DOHH2 (cell line): ENCODE results near the gene LY6G5B.

ENCODE experiments used
- H3F3A ChIP-seq: fragments of 200-600 bp; sonication (generic), shearing (Covaris generic); 2 replicates; pipeline ENCODE4 v1.6.0; 2016; ENCODE audit warnings: antibody characterized with exemption, mild to moderate bottlenecking; ENCODE audit not compliant: control insufficient read depth, insufficient read depth
- H3K27ac ChIP-seq: fragments of 200-600 bp; sonication (generic); 2 replicates; pipeline ENCODE4 v1.5.1; 2014; ENCODE audit warnings: low read depth, mild to moderate bottlenecking, low read length, moderate library complexity
- H3K27me3 ChIP-seq: fragments of 200-600 bp; sonication (generic); 2 replicates; pipeline ENCODE4 v1.6.1; 2014; ENCODE audit warnings: mild to moderate bottlenecking, low read length, mixed read lengths; ENCODE audit not compliant: control insufficient read depth
- H3K36me3 ChIP-seq: fragments of 200-600 bp; sonication (generic); 2 replicates; pipeline ENCODE4 v1.6.1; 2014; ENCODE audit warnings: mild to moderate bottlenecking, low read length, moderate library complexity, mixed read lengths; ENCODE audit not compliant: control insufficient read depth
- H3K4me1 ChIP-seq: fragments of 200-600 bp; sonication (generic); 2 replicates; pipeline ENCODE4 v1.6.1; 2014; ENCODE audit warnings: mild to moderate bottlenecking, low read length, mixed read lengths; ENCODE audit not compliant: control insufficient read depth
- H3K4me2 ChIP-seq: fragments of 200-600 bp; sonication (generic); 2 replicates; pipeline ENCODE4 v1.6.0; 2014; ENCODE audit warnings: mild to moderate bottlenecking, low read length, moderate library complexity
- H3K4me3 ChIP-seq: fragments of 200-600 bp; sonication (generic); 2 replicates; pipeline ENCODE4 v1.5.1; 2014; ENCODE audit warnings: mild to moderate bottlenecking, low read length, mixed read lengths
- H3K79me2 ChIP-seq: fragments of 200-600 bp; sonication (generic); 2 replicates; pipeline ENCODE4 v1.6.1; 2014; ENCODE audit warnings: mild to moderate bottlenecking, low read length, mixed read lengths; ENCODE audit not compliant: control insufficient read depth
- H3K9me2 ChIP-seq: fragments of 200-600 bp; sonication (generic); replicated peaks from 2 replicates; pipeline ENCODE4 v1.6.1; 2014; ENCODE audit warnings: mild to moderate bottlenecking, low read length, mixed read lengths; ENCODE audit not compliant: control insufficient read depth
- H3K9me3 ChIP-seq: fragments of 200-600 bp; sonication (generic); 2 replicates; pipeline ENCODE4 v1.6.1; 2014; ENCODE audit warnings: antibody characterized with exemption, low read length, mixed read lengths; ENCODE audit not compliant: control insufficient read depth, insufficient read depth
- H4K20me1 ChIP-seq: fragments of 200-600 bp; sonication (generic); 2 replicates; pipeline ENCODE4 v1.6.0; 2014; ENCODE audit warnings: low read depth, mild to moderate bottlenecking, antibody characterized with exemption, low read length, moderate library complexity; ENCODE audit not compliant: control insufficient read depth, insufficient read depth
- CTCF ChIP-seq: fragments of 200-600 bp; sonication (generic); IDR thresholded peaks from one replicate; pipeline ENCODE4 v1.5.1; 2014; ENCODE audit warnings: antibody characterized with exemption, mild to moderate bottlenecking, low read depth, low read length; ENCODE audit not compliant: poor library complexity, severe bottlenecking
- EZH2phosphoT487 ChIP-seq: fragments of 200-600 bp; sonication (generic); IDR thresholded peaks from 2 replicates; pipeline ENCODE4 v1.6.1; 2017; ENCODE audit warnings: borderline replicate concordance, mild to moderate bottlenecking, antibody characterized with exemption, low read length, moderate library complexity, mixed read lengths

Gene LY6G5B

GRCh38 chr6:31669676-31670075, at the start of gene LY6G5B:
Gene LY6G5B (plus strand): TSS chr6:31669976. CDS start chr6:31670951, 975 bp downstream.
- no peak within 1 kb of the TSS for H3K27ac ChIP-seq
- no peaks in the 10 kb centered on the region for H3K9me2 ChIP-seq
- peaks cover 37% of the 10 kb centered on the region for H3K79me2 ChIP-seq
- peaks cover 7% of the 10 kb centered on the region for H3F3A ChIP-seq
- H3K4me2 ChIP-seq, result no peak within 1 kb of the TSS
- no peak within 1 kb of the TSS for H3K4me3 ChIP-seq
- peaks cover 74% of the 10 kb centered on the region for H3K36me3 ChIP-seq
- TF ChIP-seq CTCF, result no peak
- TF ChIP-seq EZH2phosphoT487, result no peak
- no peaks in the 10 kb centered on the region for H3K27me3 ChIP-seq
- peaks cover 13% of the 10 kb centered on the region for H3K4me1 ChIP-seq
- H3K9me3 ChIP-seq, result no peaks in the 10 kb centered on the region
- H4K20me1 ChIP-seq, result peaks cover 11% of the 10 kb centered on the region; the same call in 1 of the 2 replicates

- H3F3A ChIP-seq, result peaks cover 12% of the 10 kb centered on the region
- peak within 1 kb of the TSS; percentile 93 for H3K4me2 ChIP-seq
- peaks cover 14% of the 10 kb centered on the region for H4K20me1 ChIP-seq
- H3K4me3 ChIP-seq, result peak within 1 kb of the TSS; percentile 93
- H3K36me3 ChIP-seq, result peaks cover 51% of the 10 kb centered on the region
- H3K4me1 ChIP-seq, result peaks cover 35% of the 10 kb centered on the region
- no peaks in the 10 kb centered on the region for H3K9me2 ChIP-seq
- H3K79me2 ChIP-seq, result peaks cover 59% of the 10 kb centered on the region
- peak within 1 kb of the TSS; percentile 99 for H3K27ac ChIP-seq
- no peaks in the 10 kb centered on the region for H3K9me3 ChIP-seq
- no peaks in the 10 kb centered on the region for H3K27me3 ChIP-seq
- TF ChIP-seq CTCF, result no peak
- no peak for TF ChIP-seq EZH2phosphoT487
These were observed 49.0 kb upstream of the LY6G5B start, which contains the start of gene PRRC2A for GRCh38 chr6:31620586-31621319. Gene PRRC2A (plus strand): TSS chr6:31620715. CDS start chr6:31622790, 2,075 bp downstream.

- Histone ChIP-seq H4K20me1 (peaks cover 14% of the 10 kb centered on the region), H3K4me3 (peak overlapping the region; percentile 93), H3K4me2 (peak overlapping the region; percentile 90), H3K79me2 (peaks cover 58% of the 10 kb centered on the region), H3K4me1 (peaks cover 28% of the 10 kb centered on the region), H3K27me3 (no peaks in the 10 kb centered on the region), H3K27ac (peak overlapping the region; percentile 78), H3F3A (peaks cover 12% of the 10 kb centered on the region), H3K9me3 (no peaks in the 10 kb centered on the region), H3K9me2 (no peaks in the 10 kb centered on the region), H3K36me3 (peaks cover 58% of the 10 kb centered on the region)
- TF ChIP-seq CTCF (no peak), EZH2phosphoT487 (no peak)
These were observed 48.3 kb upstream of the LY6G5B start for GRCh38 chr6:31621320-31621939.
